GM12878 (cell line): ENCODE data around the gene MOV10L1. TPM values are rescaled to one million over a fixed set of nuclear protein-coding genes. Genes with fewer than 3 reads are reported as not detected.

Source experiments
- ATAC-seq: fragments of 200-7000 bp; cut with Tn5 transposase; 3 replicates; pipeline ENCODE4 v1.9.1; 2020; ENCODE audit warnings: mild to moderate bottlenecking, moderate library complexity
- BruUV-seq: library from RNA; stranded (reverse); fragments of 400-500 nt; replicated peaks from 2 replicates; lab custom pipeline; 2021; lab: Mats Ljungman, UMichigan
- CTCF ChIA-PET: fragments of 300-600 bp; sonication (Branson Sonifier 250); formaldehyde crosslinking; extraction: SDS; loops from one replicate; lab custom pipeline; 2021; ENCODE audit warnings: inconsistent platforms; lab: Yijun Ruan, JAX
- POLR2A ChIA-PET: fragments of 350-600 bp; formaldehyde crosslinking; extraction: SDS; loops from one replicate; lab custom pipeline; 2021; ENCODE audit warnings: inconsistent platforms; lab: Charles Lee
- RAD21 ChIA-PET: fragments of 300-600 bp; sonication (Branson Sonifier 250); formaldehyde crosslinking; loops from one replicate; lab custom pipeline; 2023; ENCODE audit warnings: antibody characterized with exemption; ENCODE audit not compliant: unreplicated experiment; lab: Charles Lee
- SMC1A ChIA-PET: fragments of 300-600 bp; sonication (Branson Sonifier 250); formaldehyde crosslinking; loops from one replicate; lab custom pipeline; 2023; ENCODE audit not compliant: unreplicated experiment, uncharacterized antibody; lab: Charles Lee
- DNase-seq: peaks from one replicate; pipeline ENCODE4 v3.0.0-alpha.2; 2011; ENCODE audit warnings: low read depth, low spot score
- FAIRE-seq: peaks from 3 replicates; lab custom pipeline; 2011; peaks lifted over from hg19 to GRCh38; lab: Jason Lieb, UNC
- H2AFZ ChIP-seq: 2 replicates; pipeline ENCODE4 v1.6.0; 2011; ENCODE audit warnings: low read depth, low read length, control low read depth; ENCODE audit not compliant: control insufficient read depth
- H3K27ac ChIP-seq: 2 replicates; pipeline ENCODE4 v1.5.1; 2011; ENCODE audit warnings: control low read depth; ENCODE audit not compliant: control insufficient read depth, insufficient read depth
- H3K27me3 ChIP-seq, 2 experiments: replicated peaks in 1 of 2; 2 replicates each; pipeline versions ENCODE4 v1.6.0 to v1.6.1; 2011; ENCODE audit warnings: low read length in 1 of 2; ENCODE audit not compliant: control insufficient read depth in 2 of 2, insufficient read depth in 2 of 2
- H3K36me3 ChIP-seq, 2 experiments: 2 replicates each; pipeline ENCODE4 v1.5.1; 2011; ENCODE audit warnings: low read length in 1 of 2; ENCODE audit not compliant: control insufficient read depth in 2 of 2, insufficient read depth in 2 of 2
- H3K4me1 ChIP-seq: 2 replicates; pipeline ENCODE4 v1.6.1; 2011; ENCODE audit warnings: mild to moderate bottlenecking, low read length, moderate library complexity, mixed read lengths; ENCODE audit not compliant: control insufficient read depth, insufficient read depth
- H3K4me2 ChIP-seq: 2 replicates; pipeline ENCODE4 v1.6.0; 2011; ENCODE audit warnings: control low read depth; ENCODE audit not compliant: control insufficient read depth, insufficient read depth
- H3K4me3 ChIP-seq: fragments of 200-600 bp; sonication (generic); 2 replicates; pipeline ENCODE4 v1.5.1; 2016
- H3K79me2 ChIP-seq: 2 replicates; pipeline ENCODE4 v1.6.0; 2011; ENCODE audit warnings: low read length; ENCODE audit not compliant: control insufficient read depth, insufficient read depth
- H3K9ac ChIP-seq: 2 replicates; pipeline ENCODE4 v1.8.0; 2011; ENCODE audit warnings: low read length, control low read depth, mixed read lengths; ENCODE audit not compliant: control insufficient read depth, insufficient read depth
- H3K9me3 ChIP-seq: replicated peaks from 3 replicates; pipeline ENCODE4 v1.5.1; 2011; ENCODE audit warnings: mild to moderate bottlenecking, low read length; ENCODE audit not compliant: control insufficient read depth, insufficient read depth
- H4K20me1 ChIP-seq: 2 replicates; pipeline ENCODE4 v1.6.0; 2011; ENCODE audit not compliant: control insufficient read depth, insufficient read depth
- ATF7 ChIP-seq: fragments of 450-650 bp; IDR thresholded peaks from 2 replicates; pipeline ENCODE4 v1.6.1; 2016; ENCODE audit warnings: low read depth, mild to moderate bottlenecking
- EGR1 ChIP-seq, 2 experiments: IDR thresholded peaks; 1 replicate in 1 of 2; 2 replicates in 1 of 2; pipeline ENCODE4 v1.6.1; 2011 to 2012; ENCODE audit warnings: low read depth in 2 of 2, low read length in 2 of 2, borderline replicate concordance in 1 of 2, mild to moderate bottlenecking in 1 of 2, moderate library complexity in 1 of 2
- IKZF2 ChIP-seq, 2 experiments: fragments of 450-650 bp; IDR thresholded peaks; 2 replicates each; pipeline ENCODE4 v1.6.1; 2017; ENCODE audit warnings: mild to moderate bottlenecking in 2 of 2, moderate library complexity in 2 of 2
- JUND ChIP-seq: IDR thresholded peaks from 2 replicates; pipeline ENCODE4 v1.6.1; 2012; ENCODE audit warnings: low read depth, mild to moderate bottlenecking, low read length, improper control_type of control experiment, moderate library complexity
- POLR2A ChIP-seq: IDR thresholded peaks from 2 replicates; pipeline ENCODE4 v1.6.1; 2011; ENCODE audit warnings: low read depth, mild to moderate bottlenecking, low read length
- RBBP5 ChIP-seq: fragments of 200-600 bp; sonication (generic); conservative IDR thresholded peaks from 2 replicates; pipeline ENCODE4 v1.6.1; 2016
- SIN3A ChIP-seq: IDR thresholded peaks from 2 replicates; pipeline ENCODE4 v1.6.1; 2012; ENCODE audit warnings: low read depth, low read length, improper control_type of control experiment
- SKIL ChIP-seq: fragments of 450-650 bp; IDR thresholded peaks from 2 replicates; pipeline ENCODE4 v1.6.1; 2017; ENCODE audit warnings: mild to moderate bottlenecking, low read depth, inconsistent platforms; ENCODE audit not compliant: poor library complexity, severe bottlenecking
- SMAD1 ChIP-seq: fragments of 450-650 bp; IDR thresholded peaks from 2 replicates; pipeline ENCODE4 v1.6.1; 2018; ENCODE audit warnings: mild to moderate bottlenecking, low read depth; ENCODE audit not compliant: partially characterized antibody
- SUPT20H ChIP-seq: IDR thresholded peaks from 2 replicates; pipeline ENCODE4 v1.6.1; 2011; ENCODE audit warnings: low read depth, mild to moderate bottlenecking, low read length, moderate library complexity, borderline replicate concordance; ENCODE audit not compliant: control insufficient read depth
- TAF1 ChIP-seq: IDR thresholded peaks from 2 replicates; pipeline ENCODE4 v1.6.1; 2011; ENCODE audit warnings: mild to moderate bottlenecking, low read depth, low read length, borderline replicate concordance
- WGBS: methylation state at CpG from one replicate; pipeline ENCODE4 v1.1.6; 2016; ENCODE audit warnings: low lambda C conversion rate; ENCODE audit not compliant: insufficient replicate concordance, insufficient coverage; ENCODE audit errors: missing lambda C conversion rate; 5-methylcytosine and 5-hydroxymethylcytosine counted together
- in situ Hi-C: fragments of 300-500 bp; cut with MboI; formaldehyde crosslinking; loops from 9 replicates; pipeline ENCODE4 v1.14.3; 2018; ENCODE audit warnings: mixed read lengths
- intact Hi-C: fragments of 100-400 bp; cut with micrococcal nuclease; formaldehyde crosslinking; loops from one replicate; pipeline ENCODE4 v1.14.2; 2022; ENCODE audit not compliant: unreplicated experiment
- polyA plus RNA-seq, 11 experiments: library from polyadenylated mRNA; depleted of rRNA in 4 of 11; unstranded in 6 of 11; stranded (reverse) in 5 of 11; fragments of >200 nt; fragmentation: Nextera tagmentation in 4 of 11; fragmentation: Illumina TruSeq in 1 of 11; extraction: Ambion mirVana in 4 of 11; extraction: Trizol in 1 of 11; gene quantifications; 1 replicate in 1 of 11; 2 replicates in 10 of 11; pipeline versions ENCODE4 v1.2.1 to v1.2.3, GENCODE V29; 2011 to 2016; ENCODE audit warnings: inconsistent platforms in 2 of 11, missing spikeins in 2 of 11, low read depth in 1 of 11
- total RNA-seq, 4 experiments: library from RNA; depleted of rRNA in 3 of 4; stranded (reverse); fragments of >200 nt in 3 of 4; fragmentation: Illumina TruSeq in 1 of 4; extraction: Trizol in 1 of 4; gene quantifications; 2 replicates each; pipeline versions ENCODE4 v1.2.1 to v1.2.3, GENCODE V29; 2013 to 2021

Gene MOV10L1
- total and polyA plus RNA-seq, 10 of the 15 experiments (the other 5 are each of a cell fraction or from before 2014, with no cell fraction given), result 0.22 TPM; not detected in 9

DNA sequence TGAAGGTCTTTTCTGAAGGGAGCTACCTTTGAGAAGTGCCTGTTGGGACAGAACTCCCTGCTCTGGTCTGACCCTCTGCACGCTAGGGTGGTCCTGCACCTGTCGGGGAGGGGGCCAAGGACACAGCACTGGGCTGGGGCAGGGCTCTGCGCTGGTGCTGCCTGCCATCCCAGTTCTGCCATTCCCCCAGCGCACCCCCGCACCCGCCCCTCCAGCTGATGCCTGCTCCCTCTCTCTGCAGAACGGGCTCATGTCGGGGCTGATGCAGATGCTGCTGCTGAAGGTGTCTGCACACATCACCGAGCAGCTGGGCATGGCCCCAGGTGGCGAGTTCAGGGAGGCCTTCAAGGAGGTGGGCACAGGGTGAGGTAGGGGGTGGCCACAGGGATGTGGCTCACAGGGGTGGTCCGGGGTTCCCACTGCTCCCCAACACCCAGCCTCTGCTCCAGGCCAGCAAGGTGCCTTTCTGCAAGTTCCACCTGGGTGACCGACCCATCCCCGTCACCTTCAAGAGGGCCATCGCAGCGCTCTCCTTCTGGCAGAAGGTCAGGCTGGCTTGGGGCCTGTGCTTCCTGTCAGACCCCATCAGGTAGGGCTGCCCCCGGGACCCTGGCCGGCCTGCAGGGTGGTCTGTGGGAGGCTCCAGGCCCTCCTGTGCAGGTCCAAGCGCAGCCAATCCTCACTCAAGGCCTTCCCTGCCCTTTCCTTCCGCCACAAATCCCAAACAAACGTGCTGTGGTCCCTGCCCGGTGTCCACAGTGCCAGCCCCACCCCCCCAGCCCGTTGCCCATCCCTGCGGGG lies 107.4 kb downstream of the MOV10L1 start:
- POLR2A ChIA-PET, result no interaction called here
- FAIRE-seq, result no peak
- in situ Hi-C loops, result no loop called here

More for the DNA sequence above, 107.4 kb downstream of the MOV10L1 start:
- DNase-seq (no peak), ATAC-seq (no peak)
- no peaks in the 10 kb centered on the region for H3K27me3 ChIP-seq
- SMC1A ChIA-PET, result no interaction called here
- CTCF ChIA-PET, result interaction anchor here (1.2 kb wide), 1 partner anchor 24 kb away, joined by 3 read pairs; no protein-coding TSS in a partner anchor
- no peak overlapping the region for H3K9ac ChIP-seq
- no TSS peak for BruUV-seq
- peaks cover 37% of the 10 kb centered on the region for H3K4me1 ChIP-seq
- H3K9me3 ChIP-seq, result no peaks in the 10 kb centered on the region
- WGBS, result 71% methylated on average over 12 of the region's 23 CpGs
- TF ChIP-seq SUPT20H (no peak), IKZF2 (IDR thresholded peaks at IDR 0.05) (no peak), POLR2A (peak; percentile 12; the same call in 1 of the 2 replicates), TAF1 (no peak), JUND (no peak), SKIL (no peak), SMAD1 (no peak), RBBP5 (no peak), EGR1 (IDR thresholded peaks at IDR 0.05; ENCODE audit: borderline replicate concordance in 1 of 2, low read depth in 2 of 2, low read length in 2 of 2) (peak in 1 of 2 experiments; percentile 4; a peak in 1 of 3 replicates), SIN3A (no peak), ATF7 (no peak)
- no peak overlapping the region for H3K27ac ChIP-seq
- no peak overlapping the region for H3K4me2 ChIP-seq
- peaks cover 30% of the 10 kb centered on the region for H3K79me2 ChIP-seq
- H4K20me1 ChIP-seq, result no peaks in the 10 kb centered on the region
- intact Hi-C loops, result loop anchor here (10.0 kb wide), 1 partner anchor 262 kb away; no protein-coding TSS in a partner anchor
- H3K36me3 ChIP-seq, result peaks cover 0 to 45% of the 10 kb centered on the region in 2 experiments; a peak in 3 of 4 replicates
- H2AFZ ChIP-seq, result no peak overlapping the region
- H3K4me3 ChIP-seq, result no peak overlapping the region
- RAD21 ChIA-PET, result interaction anchor here (1.5 kb wide), 1 partner anchor 10 kb away, joined by 3 read pairs; no protein-coding TSS in a partner anchor
